Stimulated activated CD4-positive, alpha-beta T cell treated with anti-CD3 and anti-CD28 coated beads, TNF-alpha, amount 100 ng/mL, for 1 hour (primary cell): ENCODE results near the gene TMEM129.

Experiments used
- DNase-seq, 3 donors: peaks; one replicate each; pipeline ENCODE4 v3.0.0-alpha.2; 2020; ENCODE audit warnings: low read depth in 3 of 3, low spot score in 1 of 3

Gene TMEM129

DNA sequence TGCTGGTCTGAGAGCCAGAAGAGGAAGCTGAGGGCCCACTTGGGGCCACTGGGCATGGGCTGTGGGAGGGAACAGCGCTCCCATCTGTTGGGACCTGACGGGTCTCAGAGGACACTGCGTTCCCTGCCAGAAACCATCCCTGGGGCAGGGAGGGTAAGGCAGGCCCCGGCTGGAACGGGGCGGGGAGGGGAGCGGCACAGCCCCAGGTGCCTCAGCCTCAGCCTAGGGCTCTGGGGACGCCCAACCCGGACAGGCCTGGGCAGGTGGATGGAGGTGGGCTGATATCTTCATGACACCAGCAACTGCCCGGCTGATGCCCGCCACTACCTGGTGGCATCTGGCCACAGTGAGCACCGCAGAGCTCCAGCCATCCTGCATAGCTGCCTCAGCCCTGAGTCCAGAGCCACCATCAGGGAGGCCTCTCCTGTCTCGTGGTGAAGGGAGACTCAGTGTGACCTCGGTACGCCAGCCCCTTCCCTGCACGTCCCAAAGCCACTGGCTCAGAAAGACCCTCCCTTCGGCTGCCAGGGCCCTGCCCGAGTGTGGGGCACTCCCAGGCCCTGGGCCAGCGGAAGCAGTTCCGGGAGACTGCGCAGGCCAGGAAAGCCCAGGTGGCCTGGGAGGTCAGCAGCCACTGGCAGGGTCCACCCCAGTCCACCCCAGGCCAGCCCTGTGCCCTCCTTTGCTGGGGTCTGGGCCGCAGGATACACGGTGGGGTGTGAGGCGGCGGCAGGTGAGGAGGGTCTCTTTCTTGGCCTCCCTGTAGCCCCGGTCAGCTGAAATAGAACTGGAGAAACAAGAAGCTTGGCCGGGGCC, 37.4 kb upstream of the TMEM129 start:
- no peak for DNase-seq

DNA sequence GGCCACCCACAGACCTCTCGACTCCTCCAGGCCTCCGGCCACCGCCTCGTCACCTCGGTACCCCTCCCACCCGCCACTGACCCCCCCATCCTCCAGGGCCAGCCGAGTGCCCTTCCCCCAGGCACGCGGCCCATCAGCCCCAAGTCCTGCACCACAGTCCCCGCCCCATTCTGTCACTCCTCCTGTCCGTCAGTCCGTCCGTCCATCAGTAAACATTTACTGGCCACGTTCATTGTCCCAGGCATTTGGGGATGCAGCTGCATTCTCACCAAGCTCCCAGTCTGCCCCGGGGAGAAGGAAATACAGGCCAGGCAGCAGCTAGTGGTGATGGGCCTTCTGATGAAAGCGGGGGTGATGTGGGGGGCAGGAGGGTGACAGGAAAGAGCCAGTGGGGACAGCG, 36.7 kb upstream of the TMEM129 start:
- DNase-seq = no peak

DNA sequence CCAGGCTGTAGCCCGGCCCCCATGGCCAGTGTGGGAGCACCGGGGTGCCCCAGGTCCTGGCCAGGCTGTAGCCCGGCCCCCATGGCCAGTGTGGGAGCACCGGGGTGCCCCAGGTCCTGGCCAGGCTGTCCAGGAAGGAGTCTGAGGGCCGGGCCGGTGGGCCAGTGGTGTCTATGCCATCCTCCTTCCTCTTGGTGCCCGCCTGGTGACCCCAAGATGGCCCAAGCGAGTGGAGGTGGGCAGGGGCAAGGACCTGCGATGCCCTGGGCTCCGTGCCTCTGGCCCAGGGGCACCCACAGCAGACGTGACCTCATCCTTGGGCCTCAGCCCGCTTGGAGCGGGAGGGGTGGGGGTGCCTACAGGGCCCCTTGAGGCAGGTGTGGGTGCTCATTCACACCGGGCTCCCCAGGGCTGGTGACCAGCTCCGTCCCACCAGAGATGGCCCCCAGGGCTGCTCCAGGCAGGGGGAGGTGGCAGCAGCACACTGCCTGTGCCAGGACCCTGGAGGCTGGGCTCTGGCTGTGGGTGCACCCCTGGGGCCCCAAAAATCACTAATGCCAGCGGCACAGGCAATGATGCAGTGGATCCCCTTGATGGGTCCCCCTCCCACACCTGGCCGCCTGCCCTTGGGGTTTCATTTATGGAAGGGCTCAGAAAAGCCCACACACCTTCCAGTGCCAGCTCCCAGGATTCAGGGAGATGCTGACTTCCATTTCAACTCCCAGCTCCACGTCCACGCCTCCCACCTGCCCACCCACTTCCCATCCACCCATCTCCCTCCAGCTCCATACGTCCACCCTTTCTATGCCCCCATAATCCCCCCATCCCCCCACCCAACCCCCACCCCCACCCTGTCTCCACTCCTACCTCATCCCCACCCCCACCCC, 36.0 kb upstream of the TMEM129 start:
- DNase-seq = no peak

DNA sequence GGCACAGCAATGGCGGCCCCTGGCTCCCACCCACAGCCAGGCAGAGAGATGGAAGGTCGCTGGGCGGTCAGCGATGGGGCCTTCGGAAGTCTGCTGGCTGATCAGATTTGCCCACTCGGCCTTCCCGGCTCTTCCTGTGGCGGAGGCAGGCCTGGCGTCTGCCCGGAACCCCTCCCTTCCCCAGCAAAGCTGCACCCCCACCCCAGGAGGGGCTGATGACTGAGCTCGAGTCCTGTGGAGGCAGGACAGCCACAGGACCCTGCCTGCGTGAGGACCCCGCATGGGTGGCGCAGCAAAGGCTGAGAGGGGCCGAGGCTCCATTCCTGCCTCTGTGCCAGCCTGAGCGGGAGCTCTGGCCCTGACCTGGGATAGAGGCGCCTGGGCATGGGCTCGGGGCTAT, 35.0 kb upstream of the TMEM129 start:
- no peak for DNase-seq

DNA sequence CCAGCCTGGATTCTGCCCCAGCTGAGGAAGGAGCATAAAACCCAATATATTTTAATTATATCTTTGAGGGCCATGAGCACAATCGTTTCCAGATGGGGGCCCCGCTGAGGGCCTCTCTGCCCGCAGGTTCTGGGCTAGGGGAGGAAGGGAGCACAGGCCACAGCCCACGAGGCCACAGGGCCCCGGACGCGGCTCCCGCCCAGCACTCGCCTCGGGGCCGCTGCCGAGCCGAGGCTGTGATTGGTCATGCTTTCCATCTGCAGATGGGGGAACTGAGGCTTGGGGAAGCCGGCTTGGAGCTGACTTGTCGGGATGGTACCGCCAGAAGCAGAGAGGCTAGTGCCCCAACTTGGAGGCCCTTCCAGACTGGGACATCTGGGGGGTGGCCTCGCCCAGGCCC, 34.2 kb upstream of the TMEM129 start:
- no peak for DNase-seq

DNA sequence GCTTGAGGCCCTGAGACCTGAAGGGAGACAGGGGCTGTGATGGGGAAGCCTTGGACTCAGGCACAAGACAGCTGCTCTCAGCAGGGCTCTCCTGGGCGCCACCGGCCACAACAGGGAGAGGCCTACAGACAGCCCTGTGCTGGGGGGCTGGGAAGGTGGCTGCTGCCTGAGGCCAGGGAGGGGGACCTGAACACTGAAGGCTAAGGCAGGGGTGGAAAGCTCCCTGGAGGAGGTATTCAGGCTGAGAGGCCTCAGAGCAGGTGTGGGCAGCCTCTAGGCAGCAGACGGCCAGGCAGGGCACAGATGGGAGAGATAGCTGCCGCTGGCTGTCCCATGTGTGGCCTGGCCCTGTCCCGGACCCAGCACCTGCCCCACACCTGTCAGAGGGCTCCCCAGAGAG, 33.2 kb upstream of the TMEM129 start:
- no peak for DNase-seq

DNA sequence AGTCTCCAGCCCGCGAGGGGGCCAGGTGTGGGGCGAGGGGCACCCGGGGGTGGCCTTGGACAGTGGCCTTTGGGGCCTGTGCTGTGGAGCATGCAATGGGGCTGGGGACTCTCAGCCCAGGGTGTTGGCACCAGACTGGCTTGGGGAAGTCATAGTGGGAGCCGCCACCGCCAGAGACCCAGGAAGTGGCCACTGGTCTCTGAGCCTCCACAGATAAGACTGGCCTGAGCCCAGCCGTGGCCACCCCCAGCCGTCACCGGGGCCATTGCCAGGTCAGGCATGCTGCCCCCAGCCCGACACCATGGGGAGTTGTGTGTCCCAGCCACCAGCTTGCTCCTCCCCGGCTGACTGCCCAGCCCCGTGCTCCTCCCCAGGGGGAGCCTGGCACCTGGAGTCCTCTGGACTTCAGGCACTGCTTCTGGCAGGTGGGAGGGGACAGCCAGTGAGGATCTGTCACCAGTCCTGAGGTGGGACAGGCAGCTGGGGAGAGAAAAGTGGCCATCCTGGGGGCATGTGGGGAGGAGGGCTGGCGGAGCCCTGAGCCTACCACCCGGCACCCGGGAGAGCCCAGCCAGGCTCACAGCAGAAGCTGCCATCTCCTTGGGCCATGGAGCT, 32.7 kb upstream of the TMEM129 start:
- no peak for DNase-seq

DNA sequence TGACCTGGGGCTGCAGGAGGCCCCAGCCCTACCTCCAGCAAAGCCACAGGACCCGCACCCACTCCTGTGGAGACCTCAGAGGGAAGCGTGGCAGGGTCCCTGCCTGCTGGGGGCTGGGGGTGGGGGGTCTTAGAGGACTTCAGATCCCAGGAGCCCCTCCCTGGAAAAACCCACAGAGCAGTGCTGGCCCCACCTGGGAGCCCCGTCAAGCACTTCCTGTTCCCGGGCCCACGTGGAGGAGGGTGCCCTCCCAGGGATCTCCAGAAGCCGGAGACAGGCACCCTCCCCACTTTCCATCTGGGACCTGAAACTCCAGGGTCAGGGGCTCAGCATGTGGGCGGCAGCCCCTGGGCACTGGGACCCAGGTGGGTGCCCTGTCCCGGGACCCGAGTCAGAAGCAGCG, 32.2 kb upstream of the TMEM129 start:
- DNase-seq = no peak

DNA sequence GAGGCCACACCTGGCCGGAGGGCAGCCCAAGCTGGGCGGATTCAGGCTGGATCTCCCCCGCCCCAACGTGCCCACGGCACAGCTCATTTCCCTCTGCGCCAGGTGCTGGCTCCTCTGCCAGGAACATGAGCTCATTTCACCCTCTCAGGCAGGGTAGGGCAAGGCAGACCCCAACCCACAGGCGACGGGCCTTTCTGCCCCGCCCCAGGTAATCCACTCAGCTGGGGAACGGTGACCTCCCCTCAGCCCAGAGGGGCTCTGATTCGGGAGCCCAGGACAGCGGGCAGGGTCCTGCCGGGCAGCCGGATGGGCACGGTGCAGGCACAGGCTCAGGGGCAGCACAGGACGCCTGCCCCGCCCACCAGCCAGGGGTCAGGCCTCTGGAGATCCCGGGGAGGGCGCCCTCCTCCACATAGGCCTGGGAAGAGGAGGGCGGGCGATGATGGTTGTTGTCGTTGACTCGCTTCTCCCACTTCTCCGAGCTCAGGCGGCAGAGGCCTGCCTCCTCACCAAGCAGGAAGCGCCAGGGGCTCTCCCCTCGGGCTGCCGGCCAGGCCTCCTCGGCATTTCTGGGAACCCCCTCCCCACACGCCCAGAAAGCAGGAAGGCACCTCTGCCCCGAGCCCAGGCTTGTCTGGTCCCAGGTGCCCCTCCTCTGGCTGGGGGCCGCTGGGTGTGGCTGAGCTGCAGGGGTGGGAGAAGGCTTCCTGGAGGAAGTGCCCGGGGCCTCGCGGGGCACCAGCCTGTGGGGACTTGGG, 31.3 kb upstream of the TMEM129 start:
- peak in 1 of 3 donors; percentile 13 for DNase-seq

DNA sequence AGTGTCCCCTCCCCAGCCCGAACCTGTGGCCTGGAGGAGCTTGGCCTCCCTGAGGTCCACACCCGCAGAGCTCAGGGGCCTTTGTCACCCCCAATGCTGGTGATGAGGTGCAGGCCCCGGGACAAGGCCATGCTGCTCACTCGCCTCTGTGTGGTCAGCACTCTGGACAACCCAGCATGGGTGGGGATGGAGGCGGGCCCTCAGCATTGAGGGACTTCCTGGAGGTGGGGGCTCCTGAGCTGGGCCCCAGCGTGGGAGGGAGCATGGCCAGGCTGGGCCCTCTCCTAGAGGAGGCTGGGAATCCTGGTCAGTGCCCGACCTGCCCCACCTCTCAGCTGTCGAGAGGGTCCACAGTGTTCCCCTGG, 30.8 kb upstream of the TMEM129 start:
- DNase-seq = no peak

DNA sequence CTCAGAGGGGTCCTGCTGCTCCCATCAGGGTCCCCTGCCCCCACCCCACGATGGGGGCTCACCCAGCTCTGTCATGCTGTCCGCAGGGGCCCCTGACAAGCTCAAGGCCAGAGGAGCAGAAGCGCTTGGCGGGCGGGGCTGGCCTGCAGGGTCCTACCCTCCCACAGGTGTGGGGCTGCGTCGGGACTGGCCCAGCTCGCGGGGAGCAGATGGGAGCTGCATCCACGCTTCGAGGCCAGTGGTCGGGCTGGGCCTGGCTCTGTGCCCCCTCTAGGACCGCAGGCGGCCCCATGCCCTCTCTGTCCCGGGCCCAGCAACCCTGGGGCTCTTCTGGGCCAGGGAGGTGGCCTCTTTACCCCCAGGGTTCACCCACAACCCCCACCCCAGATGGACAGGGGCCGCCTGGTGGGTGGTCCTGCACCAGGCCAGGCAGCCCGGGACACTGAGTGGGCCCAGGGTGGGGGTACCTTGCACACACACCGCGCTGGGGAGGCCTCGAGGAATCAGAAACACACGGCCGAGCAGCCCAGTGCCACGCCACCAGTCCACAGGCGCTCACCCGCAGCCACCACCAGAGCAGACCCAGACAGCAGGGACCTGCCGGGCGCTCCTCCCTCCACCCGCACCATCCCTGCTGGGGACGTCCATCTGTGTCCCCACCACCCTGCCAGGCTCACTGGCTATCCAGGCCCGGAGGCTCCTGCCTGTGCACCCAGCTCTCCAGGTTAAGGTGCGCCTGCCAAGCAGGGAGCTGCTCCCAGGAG, 30.2 kb upstream of the TMEM129 start:
- no peak for DNase-seq

DNA sequence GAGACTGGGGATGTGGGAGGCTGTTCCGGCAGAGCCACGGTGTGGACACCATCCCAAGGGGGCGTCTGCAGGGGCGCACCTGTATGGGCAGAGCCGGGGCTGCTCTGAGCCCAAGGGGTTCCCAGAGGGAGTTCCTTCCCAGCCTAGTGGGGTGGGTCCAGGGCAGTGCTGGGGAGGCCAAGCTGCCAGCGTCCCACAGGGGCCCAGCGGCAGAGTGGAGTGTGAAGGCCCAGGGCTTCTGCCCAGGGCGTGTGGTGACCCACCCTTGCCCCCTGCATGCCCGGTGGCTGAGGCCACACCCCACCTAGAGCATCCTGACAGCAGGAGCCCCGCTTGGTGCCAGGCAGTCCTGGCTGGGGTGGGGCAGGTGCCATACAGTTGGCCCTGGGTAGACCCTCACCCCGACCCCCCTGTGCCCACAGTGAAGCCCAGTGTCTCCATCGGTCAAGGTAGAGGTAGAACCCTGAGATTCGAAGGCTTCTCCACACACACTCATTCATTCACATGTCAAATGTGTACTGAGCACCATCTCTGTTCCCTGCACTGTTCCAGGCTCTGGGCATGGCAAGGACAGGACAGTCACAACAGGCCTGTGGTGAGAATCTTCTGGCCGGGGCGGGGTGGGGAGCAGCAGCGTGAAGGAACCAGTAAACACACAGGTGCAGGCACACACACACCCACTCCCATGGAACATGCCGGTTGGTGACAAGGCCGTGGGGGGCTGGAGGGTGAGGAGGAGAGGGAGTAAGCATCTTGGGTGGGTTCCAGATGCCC, 29.4 kb upstream of the TMEM129 start:
- no peak for DNase-seq

DNA sequence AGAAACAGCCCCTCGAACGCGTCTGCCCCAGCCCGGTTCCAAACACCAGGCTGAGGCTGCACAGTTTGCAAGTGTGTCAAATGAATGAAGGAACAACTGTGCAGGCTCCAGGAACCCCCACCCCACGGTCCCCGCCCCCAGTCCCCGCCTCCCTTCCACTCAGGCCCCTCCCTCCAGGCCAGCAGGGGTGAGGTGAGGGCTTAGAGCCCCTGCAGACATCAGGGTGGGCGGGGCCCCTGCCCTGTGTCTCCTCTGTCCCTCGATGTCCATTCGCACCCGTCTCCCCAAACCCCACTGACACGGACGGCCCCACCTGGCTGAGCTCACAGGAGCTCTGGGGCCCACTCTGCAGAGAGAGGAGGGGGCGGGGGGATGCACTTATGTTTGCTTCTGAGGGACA, 28.7 kb upstream of the TMEM129 start:
- no peak for DNase-seq

DNA sequence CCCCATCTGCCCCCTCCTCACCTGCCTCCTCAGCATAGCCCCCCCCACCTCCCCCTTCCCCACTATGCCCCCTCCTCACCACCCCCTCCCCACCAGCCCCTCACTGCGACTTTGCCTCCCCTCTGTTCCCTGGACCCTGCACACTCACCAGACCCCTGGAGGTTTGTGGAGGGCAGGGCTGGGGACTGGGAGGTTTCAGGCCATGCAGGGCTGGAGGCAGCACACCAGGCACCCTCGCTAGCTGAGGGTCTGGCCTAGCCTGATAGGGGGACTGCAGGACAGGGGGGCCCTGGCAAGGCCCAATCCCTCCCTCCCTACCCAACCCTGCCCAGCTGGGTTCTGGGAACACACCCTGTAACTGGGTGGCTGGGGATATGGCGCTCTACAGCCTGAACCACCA, 28.2 kb upstream of the TMEM129 start:
- DNase-seq = no peak

DNA sequence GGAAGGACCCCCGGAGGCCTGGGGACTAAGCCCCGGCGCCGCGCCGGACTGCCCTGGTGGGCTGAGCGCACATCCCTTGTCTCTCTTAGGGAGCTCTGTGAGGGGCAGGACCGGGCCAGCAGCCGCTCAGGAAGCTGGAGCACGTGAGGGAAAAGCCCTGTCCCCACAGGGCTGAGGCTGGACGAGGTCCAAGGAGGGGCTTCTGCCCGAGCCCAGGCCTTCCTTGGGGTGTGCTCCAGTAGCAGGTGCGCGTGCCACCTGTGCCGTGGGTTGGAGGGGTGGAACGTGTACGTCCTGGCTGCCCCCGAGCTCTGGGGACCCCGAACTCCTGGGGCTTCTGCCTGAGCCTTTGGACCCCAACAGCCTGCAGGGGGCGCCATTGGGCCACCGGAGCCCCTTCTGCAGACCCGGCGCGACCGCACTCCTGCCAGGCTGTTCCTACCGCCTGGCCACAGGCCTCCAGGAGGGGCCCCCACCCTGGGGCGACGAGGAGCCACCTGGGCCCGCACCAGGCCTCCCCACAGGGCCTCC, 27.4 kb upstream of the TMEM129 start:
- peak; percentile 49 to 71 (median 54) for DNase-seq

DNA sequence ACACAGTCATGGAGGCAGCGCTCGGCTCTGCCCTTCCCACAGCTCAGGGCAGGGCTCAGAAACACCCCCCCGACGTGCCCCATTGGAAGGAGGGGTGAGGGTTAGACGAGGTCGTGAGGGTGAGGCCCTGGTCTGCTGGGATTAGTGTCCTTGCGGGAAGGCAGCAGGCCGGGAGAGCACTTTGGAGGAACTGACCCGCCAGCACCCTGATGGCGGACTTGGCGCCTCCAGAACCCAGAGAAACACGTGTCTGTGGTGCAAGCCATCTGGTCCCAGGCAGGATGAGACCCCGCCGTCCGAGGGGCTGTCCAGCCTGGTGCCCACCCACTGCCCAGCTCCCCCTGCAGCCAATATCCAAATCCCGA, 26.5 kb upstream of the TMEM129 start:
- no peak for DNase-seq

DNA sequence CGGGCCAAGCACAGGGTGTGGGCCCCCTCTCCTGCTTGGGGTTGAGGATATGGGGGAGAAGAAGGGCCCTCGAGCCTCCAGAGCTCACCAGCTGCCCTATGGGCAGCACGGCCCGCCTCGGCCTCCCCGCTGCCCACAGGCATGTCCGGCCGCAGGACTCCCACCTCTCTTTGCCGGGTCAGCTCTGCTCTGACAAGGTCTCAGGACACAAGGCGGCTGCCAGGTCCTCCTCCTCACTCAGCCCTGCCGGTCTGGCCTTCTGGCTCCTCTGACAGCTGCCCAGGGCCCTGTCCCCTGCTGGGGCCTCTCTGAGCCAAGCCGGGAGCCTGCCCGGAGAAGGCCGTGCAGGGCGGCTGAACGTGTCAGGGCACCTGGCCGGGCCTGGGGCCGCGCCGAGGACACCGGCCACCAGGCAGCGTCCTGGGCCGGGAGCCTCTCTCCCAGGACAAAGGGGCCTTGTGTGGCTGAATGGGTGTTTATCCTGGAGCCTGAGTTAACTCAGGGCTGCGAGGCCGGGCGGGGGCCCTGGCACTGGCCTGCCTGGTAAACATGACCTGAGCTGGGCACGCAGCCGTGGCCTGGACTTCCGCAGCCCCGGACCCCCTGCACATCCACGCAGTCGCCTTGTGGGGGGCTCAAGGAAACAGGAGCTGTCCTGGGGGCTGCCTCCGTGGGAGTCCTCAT, 25.9 kb upstream of the TMEM129 start:
- DNase-seq = no peak

DNA sequence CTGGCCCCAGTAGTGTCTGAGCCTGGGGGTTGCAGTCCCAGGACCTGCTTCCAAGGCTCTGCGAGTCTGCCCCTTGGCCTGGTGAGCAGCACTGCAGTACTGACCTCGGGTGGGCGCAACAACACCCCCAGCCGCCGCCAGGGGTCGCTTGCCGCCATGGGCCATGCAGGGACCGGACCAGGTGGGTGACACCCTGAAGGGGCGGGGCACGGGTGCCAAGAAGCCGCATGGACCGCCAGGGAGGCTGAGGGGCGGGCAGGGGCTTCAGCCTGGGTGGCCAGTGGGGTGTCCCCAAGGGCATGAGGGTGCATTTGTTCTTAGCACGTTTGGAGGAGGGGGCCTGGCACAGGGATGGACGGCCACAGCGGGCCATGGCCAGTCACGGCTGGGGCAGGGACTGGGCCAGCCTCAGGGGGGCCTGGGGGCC, 25.2 kb upstream of the TMEM129 start:
- peak; percentile 32 to 72 (median 46) for DNase-seq

DNA sequence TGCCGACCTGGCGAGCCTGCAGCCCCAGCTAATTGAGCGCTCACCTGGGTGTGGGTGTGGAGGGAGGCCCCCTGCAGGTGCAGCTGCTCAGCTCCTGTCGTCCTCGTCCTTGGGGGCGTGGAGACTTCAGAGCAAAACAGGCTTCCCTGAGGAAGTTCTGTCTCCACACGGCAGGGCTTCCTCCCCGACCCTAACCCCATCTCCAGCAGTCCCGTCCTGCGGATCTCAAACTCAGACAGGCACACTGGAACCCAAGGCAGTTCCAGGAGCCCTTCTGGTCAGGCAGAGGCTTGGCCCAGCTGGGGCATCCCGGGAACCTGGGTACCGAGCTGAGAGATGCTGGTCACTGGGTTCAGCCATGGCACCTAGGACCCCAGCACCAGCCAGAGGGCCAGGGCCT, 24.6 kb upstream of the TMEM129 start:
- no peak for DNase-seq
